GM12878 (cell line): Measurements from ENCODE around the gene SLC8B1. TPM values are rescaled to one million over a fixed set of nuclear protein-coding genes. Genes with fewer than 3 reads are reported as not detected.

Source experiments
- ATAC-seq: fragments of 200-7000 bp; cut with Tn5 transposase; 3 replicates; pipeline ENCODE4 v1.9.1; 2020; ENCODE audit warnings: mild to moderate bottlenecking, moderate library complexity
- BruUV-seq: library from RNA; stranded (reverse); fragments of 400-500 nt; replicated peaks from 2 replicates; lab custom pipeline; 2021; lab: Mats Ljungman, UMichigan
- CTCF ChIA-PET: fragments of 300-600 bp; sonication (Branson Sonifier 250); formaldehyde crosslinking; extraction: SDS; loops from one replicate; lab custom pipeline; 2021; ENCODE audit warnings: inconsistent platforms; lab: Yijun Ruan, JAX
- POLR2A ChIA-PET: fragments of 350-600 bp; formaldehyde crosslinking; extraction: SDS; loops from one replicate; lab custom pipeline; 2021; ENCODE audit warnings: inconsistent platforms; lab: Charles Lee
- RAD21 ChIA-PET: fragments of 300-600 bp; sonication (Branson Sonifier 250); formaldehyde crosslinking; loops from one replicate; lab custom pipeline; 2023; ENCODE audit warnings: antibody characterized with exemption; ENCODE audit not compliant: unreplicated experiment; lab: Charles Lee
- SMC1A ChIA-PET: fragments of 300-600 bp; sonication (Branson Sonifier 250); formaldehyde crosslinking; loops from one replicate; lab custom pipeline; 2023; ENCODE audit not compliant: unreplicated experiment, uncharacterized antibody; lab: Charles Lee
- DNase-seq: peaks from one replicate; pipeline ENCODE4 v3.0.0-alpha.2; 2011; ENCODE audit warnings: low read depth, low spot score
- FAIRE-seq: peaks from 3 replicates; lab custom pipeline; 2011; peaks lifted over from hg19 to GRCh38; lab: Jason Lieb, UNC
- H2AFZ ChIP-seq: 2 replicates; pipeline ENCODE4 v1.6.0; 2011; ENCODE audit warnings: low read depth, low read length, control low read depth; ENCODE audit not compliant: control insufficient read depth
- H3K27ac ChIP-seq: 2 replicates; pipeline ENCODE4 v1.5.1; 2011; ENCODE audit warnings: control low read depth; ENCODE audit not compliant: control insufficient read depth, insufficient read depth
- H3K27me3 ChIP-seq, 2 experiments: replicated peaks in 1 of 2; 2 replicates each; pipeline versions ENCODE4 v1.6.0 to v1.6.1; 2011; ENCODE audit warnings: low read length in 1 of 2; ENCODE audit not compliant: control insufficient read depth in 2 of 2, insufficient read depth in 2 of 2
- H3K36me3 ChIP-seq, 2 experiments: 2 replicates each; pipeline ENCODE4 v1.5.1; 2011; ENCODE audit warnings: low read length in 1 of 2; ENCODE audit not compliant: control insufficient read depth in 2 of 2, insufficient read depth in 2 of 2
- H3K4me1 ChIP-seq: 2 replicates; pipeline ENCODE4 v1.6.1; 2011; ENCODE audit warnings: mild to moderate bottlenecking, low read length, moderate library complexity, mixed read lengths; ENCODE audit not compliant: control insufficient read depth, insufficient read depth
- H3K4me2 ChIP-seq: 2 replicates; pipeline ENCODE4 v1.6.0; 2011; ENCODE audit warnings: control low read depth; ENCODE audit not compliant: control insufficient read depth, insufficient read depth
- H3K4me3 ChIP-seq: fragments of 200-600 bp; sonication (generic); 2 replicates; pipeline ENCODE4 v1.5.1; 2016
- H3K79me2 ChIP-seq: 2 replicates; pipeline ENCODE4 v1.6.0; 2011; ENCODE audit warnings: low read length; ENCODE audit not compliant: control insufficient read depth, insufficient read depth
- H3K9ac ChIP-seq: 2 replicates; pipeline ENCODE4 v1.8.0; 2011; ENCODE audit warnings: low read length, control low read depth, mixed read lengths; ENCODE audit not compliant: control insufficient read depth, insufficient read depth
- H3K9me3 ChIP-seq: replicated peaks from 3 replicates; pipeline ENCODE4 v1.5.1; 2011; ENCODE audit warnings: mild to moderate bottlenecking, low read length; ENCODE audit not compliant: control insufficient read depth, insufficient read depth
- H4K20me1 ChIP-seq: 2 replicates; pipeline ENCODE4 v1.6.0; 2011; ENCODE audit not compliant: control insufficient read depth, insufficient read depth
- CREB1 ChIP-seq: IDR thresholded peaks from 2 replicates; pipeline ENCODE4 v1.6.1; 2012; ENCODE audit warnings: low read depth, mild to moderate bottlenecking, inconsistent platforms
- HSF1 ChIP-seq: fragments of 150-350 bp; IDR thresholded peaks from 2 replicates; pipeline ENCODE4 v1.6.1; 2014; ENCODE audit warnings: mild to moderate bottlenecking, low read depth, low read length
- NFYA ChIP-seq: IDR thresholded peaks from 2 replicates; pipeline ENCODE4 v1.6.1; 2011; ENCODE audit warnings: low read depth, mild to moderate bottlenecking, low read length, improper control_type of control experiment, borderline replicate concordance
- RFX5 ChIP-seq: IDR thresholded peaks from 2 replicates; pipeline ENCODE4 v1.6.1; 2011; ENCODE audit warnings: low read depth, low read length, improper control_type of control experiment
- SUPT20H ChIP-seq: IDR thresholded peaks from 2 replicates; pipeline ENCODE4 v1.6.1; 2011; ENCODE audit warnings: low read depth, mild to moderate bottlenecking, low read length, moderate library complexity, borderline replicate concordance; ENCODE audit not compliant: control insufficient read depth
- TCF7 ChIP-seq: IDR thresholded peaks from 2 replicates; pipeline ENCODE4 v1.6.1; 2014; ENCODE audit warnings: antibody characterized with exemption, borderline replicate concordance
- WRNIP1 ChIP-seq: IDR thresholded peaks from 2 replicates; pipeline ENCODE4 v1.6.1; 2011; ENCODE audit warnings: low read depth, low read length, improper control_type of control experiment, borderline replicate concordance
- ZBTB11 ChIP-seq: fragments of 450-650 bp; formaldehyde crosslinking; IDR thresholded peaks from 2 replicates; pipeline ENCODE4 v1.5.0; 2022; ENCODE audit warnings: mild to moderate bottlenecking, missing genetic modification characterization
- ZNF217 ChIP-seq: fragments of 450-650 bp; IDR thresholded peaks from 2 replicates; pipeline ENCODE4 v1.6.1; 2017; ENCODE audit warnings: antibody characterized with exemption, mild to moderate bottlenecking
- WGBS: methylation state at CpG from one replicate; pipeline ENCODE4 v1.1.6; 2016; ENCODE audit warnings: low lambda C conversion rate; ENCODE audit not compliant: insufficient replicate concordance, insufficient coverage; ENCODE audit errors: missing lambda C conversion rate; 5-methylcytosine and 5-hydroxymethylcytosine counted together
- in situ Hi-C: fragments of 300-500 bp; cut with MboI; formaldehyde crosslinking; loops from 9 replicates; pipeline ENCODE4 v1.14.3; 2018; ENCODE audit warnings: mixed read lengths
- intact Hi-C: fragments of 100-400 bp; cut with micrococcal nuclease; formaldehyde crosslinking; loops from one replicate; pipeline ENCODE4 v1.14.2; 2022; ENCODE audit not compliant: unreplicated experiment
- polyA plus RNA-seq, 11 experiments: library from polyadenylated mRNA; depleted of rRNA in 4 of 11; unstranded in 6 of 11; stranded (reverse) in 5 of 11; fragments of >200 nt; fragmentation: Nextera tagmentation in 4 of 11; fragmentation: Illumina TruSeq in 1 of 11; extraction: Ambion mirVana in 4 of 11; extraction: Trizol in 1 of 11; gene quantifications; 1 replicate in 1 of 11; 2 replicates in 10 of 11; pipeline versions ENCODE4 v1.2.1 to v1.2.3, GENCODE V29; 2011 to 2016; ENCODE audit warnings: inconsistent platforms in 2 of 11, missing spikeins in 2 of 11, low read depth in 1 of 11
- total RNA-seq, 4 experiments: library from RNA; depleted of rRNA in 3 of 4; stranded (reverse); fragments of >200 nt in 3 of 4; fragmentation: Illumina TruSeq in 1 of 4; extraction: Trizol in 1 of 4; gene quantifications; 2 replicates each; pipeline versions ENCODE4 v1.2.1 to v1.2.3, GENCODE V29; 2013 to 2021

The SLC8B1 gene
- total and polyA plus RNA-seq, 10 of the 15 experiments (the other 5 are each of a cell fraction or from before 2014, with no cell fraction given): 0.18 to 12.3 (median 6.8) TPM

GRCh38 chr12:113374823-113375428 is 40.0 kb upstream of the SLC8B1 start:
- RAD21 ChIA-PET: interaction anchor here (1.4 kb wide), 1 partner anchor 50 kb away, joined by 3 read pairs; no protein-coding TSS in a partner anchor
- TF ChIP-seq ZBTB11 (CRISPR knock-in tag) (no peak), WRNIP1 (no peak), ZNF217 (no peak), HSF1 (no peak), TCF7 (no peak), NFYA (no peak), CREB1 (no peak), SUPT20H (no peak), RFX5 (no peak)
- POLR2A ChIA-PET: no interaction called here
- DNase-seq (no peak), FAIRE-seq (no peak), ATAC-seq (no peak)
- Histone ChIP-seq H3K27me3 (no peaks in the 10 kb centered on the region), H3K9ac (no peak overlapping the region), H3K4me3 (no peak overlapping the region), H3K36me3 (no peaks in the 10 kb centered on the region; a peak in 3 of 4 replicates), H4K20me1 (no peaks in the 10 kb centered on the region), H2AFZ (no peak overlapping the region), H3K4me1 (0 out of 2 replicates have a peak, but pooled peaks cover 2% of the 10 kb centered on the region), H3K27ac (no peak overlapping the region), H3K79me2 (no peaks in the 10 kb centered on the region), H3K9me3 (no peaks in the 10 kb centered on the region; the same call in 2 of the 3 replicates), H3K4me2 (no peak overlapping the region)
- CTCF ChIA-PET: interaction anchor here (0.7 kb wide), 1 partner anchor 61 kb away, joined by 3 read pairs; no protein-coding TSS in a partner anchor
- BruUV-seq: no TSS peak
- 59% methylated on average over 4 of the region's 4 CpGs for WGBS
- SMC1A ChIA-PET: no interaction called here
- intact Hi-C loops (no loop called here), in situ Hi-C loops (no loop called here)
